22Rv1 (cell line): ENCODE measurements around the gene TTC31.

Experiments
- H3K27ac ChIP-seq: fragments of 450-650 bp; 2 replicates; pipeline ENCODE4 v1.5.1; 2017
- ZFX ChIP-seq: fragments of 450-650 bp; IDR thresholded peaks from 2 replicates; pipeline ENCODE4 v1.6.1; 2017; ENCODE audit warnings: antibody characterized with exemption, borderline replicate concordance
- TF ChIP-seq, protein P1 (sequence below): fragments of 450-650 bp; IDR thresholded peaks from 2 replicates; pipeline ENCODE4 v1.5.1; 2017; ENCODE audit warnings: mild to moderate bottlenecking

Gene TTC31

DNA sequence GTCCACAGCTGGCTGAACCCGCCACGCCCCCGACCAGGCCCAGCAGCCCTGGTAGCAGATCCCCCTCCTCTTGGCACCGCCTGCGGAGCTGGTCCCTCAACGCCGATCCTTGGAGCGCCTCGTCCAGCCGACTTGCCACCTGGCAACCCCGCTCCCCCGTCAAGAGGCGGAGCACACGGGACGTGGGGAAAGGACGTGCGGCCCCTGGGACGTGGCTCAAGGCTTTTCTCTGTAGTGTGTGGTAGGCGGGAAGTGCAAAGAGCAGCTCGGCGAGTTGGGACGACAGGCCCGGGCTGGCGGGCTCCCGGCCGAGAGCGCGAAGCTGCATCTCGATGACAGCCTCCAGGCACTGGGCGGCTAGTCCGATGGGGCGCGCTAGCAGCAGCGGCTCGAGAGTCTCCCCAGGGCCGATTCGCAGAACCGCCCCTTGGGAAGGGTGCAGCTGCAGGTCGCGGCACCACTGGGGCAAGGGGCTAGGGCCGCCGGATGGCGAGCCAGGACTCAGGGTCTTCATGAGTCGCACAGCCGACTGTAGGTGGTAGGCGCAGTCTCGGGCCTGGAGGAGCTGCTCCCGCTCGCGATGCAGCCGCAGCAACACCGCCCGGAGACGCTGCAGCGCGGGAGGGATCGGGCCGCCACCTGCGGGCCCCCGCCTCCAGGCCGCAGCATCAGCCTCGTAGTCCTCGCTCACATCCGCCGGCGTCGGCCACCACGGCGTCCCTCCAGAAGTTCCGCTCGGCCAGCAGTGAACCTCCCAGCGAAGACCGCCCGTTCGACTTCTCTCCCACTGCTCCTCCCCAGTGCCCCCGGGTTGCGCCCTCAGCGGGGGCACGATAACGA, 700 bp upstream of the TTC31 start:
- TF ChIP-seq ZFX: no peak
- TF ChIP-seq, protein P1, sequence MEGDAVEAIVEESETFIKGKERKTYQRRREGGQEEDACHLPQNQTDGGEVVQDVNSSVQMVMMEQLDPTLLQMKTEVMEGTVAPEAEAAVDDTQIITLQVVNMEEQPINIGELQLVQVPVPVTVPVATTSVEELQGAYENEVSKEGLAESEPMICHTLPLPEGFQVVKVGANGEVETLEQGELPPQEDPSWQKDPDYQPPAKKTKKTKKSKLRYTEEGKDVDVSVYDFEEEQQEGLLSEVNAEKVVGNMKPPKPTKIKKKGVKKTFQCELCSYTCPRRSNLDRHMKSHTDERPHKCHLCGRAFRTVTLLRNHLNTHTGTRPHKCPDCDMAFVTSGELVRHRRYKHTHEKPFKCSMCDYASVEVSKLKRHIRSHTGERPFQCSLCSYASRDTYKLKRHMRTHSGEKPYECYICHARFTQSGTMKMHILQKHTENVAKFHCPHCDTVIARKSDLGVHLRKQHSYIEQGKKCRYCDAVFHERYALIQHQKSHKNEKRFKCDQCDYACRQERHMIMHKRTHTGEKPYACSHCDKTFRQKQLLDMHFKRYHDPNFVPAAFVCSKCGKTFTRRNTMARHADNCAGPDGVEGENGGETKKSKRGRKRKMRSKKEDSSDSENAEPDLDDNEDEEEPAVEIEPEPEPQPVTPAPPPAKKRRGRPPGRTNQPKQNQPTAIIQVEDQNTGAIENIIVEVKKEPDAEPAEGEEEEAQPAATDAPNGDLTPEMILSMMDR: no peak

DNA sequence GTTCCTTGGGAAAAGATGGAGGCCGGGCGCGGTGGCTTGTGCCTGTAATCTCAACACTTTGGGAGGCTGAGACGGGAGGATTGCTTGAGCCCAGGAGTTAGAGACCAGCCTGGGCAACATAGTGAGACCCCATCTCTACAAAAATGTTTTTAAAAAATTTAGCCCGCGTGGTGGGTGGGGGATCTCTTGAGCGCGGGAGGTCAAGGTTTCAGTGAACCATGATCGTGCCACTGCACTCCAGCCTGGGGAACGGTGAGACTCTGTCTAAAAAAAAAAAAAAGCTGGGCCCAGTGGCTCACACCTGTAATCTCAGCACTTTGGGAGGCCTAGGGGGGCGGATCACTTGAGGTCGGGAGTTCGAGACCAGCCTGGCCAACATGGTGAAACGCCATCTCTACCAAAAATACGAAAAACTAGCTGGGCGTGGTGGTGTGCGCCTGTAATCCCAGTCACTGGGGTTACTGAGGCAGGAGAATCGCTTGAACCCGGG, 839 bp downstream of the TTC31 start:
- H3K27ac ChIP-seq: peak overlapping the region; percentile 84

More for the DNA sequence above, 700 bp upstream of the TTC31 start:
- H3K27ac ChIP-seq: peak overlapping the region; percentile 84

DNA sequence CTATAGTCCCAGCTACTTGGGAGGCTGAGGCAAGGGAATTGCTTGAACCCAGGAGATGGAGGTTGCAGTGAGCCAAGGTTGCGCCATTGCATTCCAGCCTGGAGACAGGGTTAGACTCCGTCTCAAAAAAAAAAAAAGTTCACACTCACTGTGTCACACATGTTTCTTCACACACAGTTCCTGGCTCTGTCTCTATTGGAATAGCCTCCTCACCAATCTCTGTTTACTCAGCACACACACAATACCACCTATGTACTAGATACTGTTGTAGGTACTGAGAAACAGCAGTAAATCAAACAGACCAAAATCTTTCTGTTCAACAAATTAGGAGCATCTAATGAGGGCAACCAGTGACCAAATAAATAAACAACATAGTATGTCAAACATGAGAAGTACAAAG, 3.3 kb downstream of the TTC31 start:
- no peak for TF ChIP-seq ZFX
- TF ChIP-seq, protein P1: no peak
- no peak overlapping the region for H3K27ac ChIP-seq

DNA sequence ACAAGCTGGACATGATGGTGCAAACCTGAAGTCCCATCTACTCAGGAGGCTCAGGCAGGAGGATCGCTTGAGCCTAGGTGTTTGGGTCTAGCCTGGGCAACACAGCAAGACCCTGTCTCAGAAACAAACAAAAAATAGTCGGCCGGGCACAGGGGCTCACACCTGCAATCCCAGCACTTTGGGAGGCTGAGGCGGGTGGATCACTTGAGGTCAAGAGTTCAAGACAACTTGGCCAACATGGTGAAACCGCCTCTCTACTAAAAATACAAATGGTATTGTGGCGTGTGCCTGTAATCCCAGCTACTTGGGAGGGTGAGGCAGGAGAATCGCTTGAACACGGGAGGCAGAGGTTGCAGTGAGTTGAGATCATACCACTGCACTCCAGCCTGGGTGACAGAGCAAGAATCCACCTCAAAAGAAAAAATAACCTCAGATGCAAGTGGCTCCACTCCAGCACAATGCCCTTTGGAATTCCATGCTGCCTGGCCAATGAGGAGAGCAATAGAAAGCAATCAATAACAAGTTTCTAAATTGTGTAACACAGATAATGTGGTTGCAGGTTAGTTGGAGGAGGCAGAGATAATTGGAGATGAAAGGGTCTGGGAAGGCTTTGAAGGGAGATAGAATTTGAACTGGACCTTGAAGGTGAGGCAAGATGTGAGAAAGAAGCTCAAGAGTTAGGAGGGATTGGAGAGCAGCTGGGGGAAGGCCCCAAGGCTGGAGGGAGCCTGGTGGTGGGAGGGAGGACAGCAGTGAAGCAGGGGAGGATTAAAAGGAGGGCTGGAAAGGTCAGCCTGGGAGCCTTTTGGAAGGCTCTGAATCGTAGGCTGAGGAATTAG, 6.0 kb downstream of the TTC31 start:
- no peak overlapping the region for H3K27ac ChIP-seq
- no peak for TF ChIP-seq ZFX
- TF ChIP-seq, protein P1: no peak

DNA sequence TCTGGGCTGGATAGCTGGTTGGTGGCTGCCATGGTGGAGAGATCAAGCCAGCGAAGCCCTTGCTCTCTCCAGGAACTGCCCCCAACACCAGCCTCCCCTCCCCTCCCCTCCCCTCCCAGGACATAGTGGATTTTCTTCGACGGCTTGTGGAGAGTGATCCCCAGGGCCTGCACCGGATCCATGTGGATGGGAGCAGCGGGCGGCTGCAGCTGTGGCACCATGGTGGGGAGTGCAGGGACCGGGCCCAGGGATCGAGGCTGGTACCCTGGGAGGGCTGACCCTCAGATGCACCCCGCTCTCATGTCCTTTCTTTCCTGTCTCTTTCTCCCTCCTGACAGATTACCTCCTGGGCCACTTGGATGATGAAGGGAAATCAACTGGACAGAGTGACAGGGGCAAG, 7.0 kb downstream of the TTC31 start:
- H3K27ac ChIP-seq: no peak overlapping the region
- TF ChIP-seq ZFX: no peak
- TF ChIP-seq, protein P1: no peak

DNA sequence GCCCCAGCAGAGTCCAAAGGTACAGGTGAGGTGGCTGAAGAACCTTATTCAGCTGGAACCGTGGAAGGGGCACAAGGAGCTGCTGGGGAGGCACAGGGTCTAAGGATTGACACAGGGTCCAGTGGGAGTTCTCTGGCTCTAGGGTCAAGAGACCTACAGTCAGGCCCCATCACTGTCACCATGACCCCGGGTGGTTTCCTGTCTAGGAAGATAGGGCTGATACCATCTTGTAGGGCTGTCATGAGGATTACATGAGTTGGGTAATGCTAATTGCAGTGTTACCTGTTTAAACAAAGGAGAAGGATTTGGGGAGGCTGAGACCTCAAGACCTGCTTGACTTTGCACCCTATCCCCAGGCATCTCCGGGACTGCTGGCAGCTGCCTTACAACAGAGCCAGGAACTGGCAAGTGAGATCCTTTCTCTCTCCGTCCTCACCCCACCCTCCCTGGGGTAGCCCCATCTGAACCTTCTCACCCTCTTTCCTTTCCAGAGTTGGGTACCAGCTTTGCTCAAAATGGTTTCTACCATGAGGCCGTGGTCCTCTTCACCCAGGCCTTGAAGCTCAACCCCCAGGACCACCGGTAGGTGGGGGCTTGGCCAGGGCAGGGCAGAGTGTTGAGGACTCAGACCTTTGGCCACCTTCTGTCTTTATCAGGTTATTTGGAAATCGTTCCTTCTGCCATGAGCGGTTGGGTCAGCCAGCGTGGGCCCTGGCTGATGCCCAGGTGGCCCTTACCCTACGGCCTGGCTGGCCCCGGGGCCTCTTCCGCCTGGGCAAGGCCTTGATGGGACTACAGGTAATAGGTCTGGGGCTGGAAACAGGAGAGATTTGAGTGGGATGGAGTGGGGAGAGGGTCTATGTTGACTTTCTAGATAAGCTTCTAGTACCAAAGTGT, 9.0 kb downstream of the TTC31 start:
- TF ChIP-seq, protein P1: no peak
- no peak for TF ChIP-seq ZFX
- no peak overlapping the region for H3K27ac ChIP-seq

DNA sequence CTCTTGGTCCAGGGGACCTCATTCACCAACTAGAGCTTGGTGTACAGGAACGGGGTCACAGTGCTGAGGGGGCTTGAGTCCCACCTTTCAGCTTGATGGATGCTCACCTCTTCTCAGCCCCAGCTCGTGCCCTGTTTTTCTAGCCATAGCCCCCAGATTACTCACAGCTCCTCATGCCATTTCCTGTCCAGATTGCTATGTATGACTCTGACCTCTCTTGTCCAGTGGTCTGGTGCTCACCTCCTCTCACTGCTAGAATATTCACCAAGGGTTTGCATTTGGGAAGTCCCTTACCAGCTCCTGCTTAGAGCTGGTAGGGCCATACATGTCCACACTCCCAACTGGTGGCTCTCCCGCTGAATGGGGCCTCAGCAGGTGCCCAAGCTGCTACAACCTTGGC, 10.7 kb downstream of the TTC31 start:
- no peak for TF ChIP-seq ZFX
- TF ChIP-seq, protein P1: no peak
- no peak overlapping the region for H3K27ac ChIP-seq
